GM06990 (cell line): ENCODE measurements around the gene ZAP70.

ENCODE experiments used
- DNase-seq: peaks from one replicate; pipeline ENCODE4 v3.0.0-alpha.2; 2011; ENCODE audit not compliant: insufficient read length; ENCODE audit errors: extremely low read depth
- H3K27me3 ChIP-seq: replicated peaks from 2 replicates; pipeline ENCODE4 v1.6.0; 2011; ENCODE audit warnings: low read length; ENCODE audit not compliant: control insufficient read depth, insufficient read depth
- H3K36me3 ChIP-seq: 2 replicates; pipeline ENCODE4 v1.5.1; 2011; ENCODE audit warnings: low read length; ENCODE audit not compliant: control insufficient read depth, insufficient read depth
- H3K4me3 ChIP-seq: replicated peaks from 2 replicates; pipeline ENCODE4 v1.5.1; 2011; ENCODE audit warnings: low read depth, mild to moderate bottlenecking, control low read depth, low read length
- CTCF ChIP-seq: IDR thresholded peaks from 2 replicates; pipeline ENCODE4 v1.5.1; 2011; ENCODE audit warnings: low read length, control low read depth, mild to moderate bottlenecking, inconsistent platforms; ENCODE audit not compliant: insufficient read depth, poor library complexity, severe bottlenecking

Gene ZAP70

GRCh38 chr2:97732436-97733340 is 19.3 kb downstream of the ZAP70 start:
- no peaks in the 10 kb centered on the region for H3K36me3 ChIP-seq
- H3K27me3 ChIP-seq: no peaks in the 10 kb centered on the region
- no peak for DNase-seq
- no peak overlapping the region for H3K4me3 ChIP-seq
- no peak for TF ChIP-seq CTCF

GRCh38 chr2:97733341-97734035 is 20.1 kb downstream of the ZAP70 start:
- TF ChIP-seq CTCF: no peak
- Histone ChIP-seq H3K4me3 (no peak overlapping the region), H3K27me3 (no peaks in the 10 kb centered on the region), H3K36me3 (no peaks in the 10 kb centered on the region)
- DNase-seq: no peak

GRCh38 chr2:97734061-97735051 is 21.0 kb downstream of the ZAP70 start:
- Histone ChIP-seq H3K27me3 (no peaks in the 10 kb centered on the region), H3K36me3 (no peaks in the 10 kb centered on the region), H3K4me3 (no peak overlapping the region)
- DNase-seq: no peak
- no peak for TF ChIP-seq CTCF

- no peak for TF ChIP-seq CTCF
- no peaks in the 10 kb centered on the region for H3K36me3 ChIP-seq
- H3K4me3 ChIP-seq: no peak overlapping the region
These were observed 21.8 kb downstream of the ZAP70 start for GRCh38 chr2:97735161-97735561.

GRCh38 chr2:97736185-97736584 is 22.8 kb downstream of the ZAP70 start:
- DNase-seq: no peak
- Histone ChIP-seq H3K36me3 (no peaks in the 10 kb centered on the region), H3K27me3 (no peaks in the 10 kb centered on the region), H3K4me3 (no peak overlapping the region)
- TF ChIP-seq CTCF: no peak

More at GRCh38 chr2:97735161-97735561, 21.8 kb downstream of the ZAP70 start:
- H3K27me3 ChIP-seq: no peaks in the 10 kb centered on the region
- no peak for DNase-seq
